ENCODE data around the gene ZNF628. TPM values are rescaled to one million over a fixed set of nuclear protein-coding genes. Genes with fewer than 3 reads are reported as not detected.

ZNF628 gene
- total RNA-seq, 4 donors from 2014 or later: 5.1 to 16.6 (median 11.9) TPM

DNA sequence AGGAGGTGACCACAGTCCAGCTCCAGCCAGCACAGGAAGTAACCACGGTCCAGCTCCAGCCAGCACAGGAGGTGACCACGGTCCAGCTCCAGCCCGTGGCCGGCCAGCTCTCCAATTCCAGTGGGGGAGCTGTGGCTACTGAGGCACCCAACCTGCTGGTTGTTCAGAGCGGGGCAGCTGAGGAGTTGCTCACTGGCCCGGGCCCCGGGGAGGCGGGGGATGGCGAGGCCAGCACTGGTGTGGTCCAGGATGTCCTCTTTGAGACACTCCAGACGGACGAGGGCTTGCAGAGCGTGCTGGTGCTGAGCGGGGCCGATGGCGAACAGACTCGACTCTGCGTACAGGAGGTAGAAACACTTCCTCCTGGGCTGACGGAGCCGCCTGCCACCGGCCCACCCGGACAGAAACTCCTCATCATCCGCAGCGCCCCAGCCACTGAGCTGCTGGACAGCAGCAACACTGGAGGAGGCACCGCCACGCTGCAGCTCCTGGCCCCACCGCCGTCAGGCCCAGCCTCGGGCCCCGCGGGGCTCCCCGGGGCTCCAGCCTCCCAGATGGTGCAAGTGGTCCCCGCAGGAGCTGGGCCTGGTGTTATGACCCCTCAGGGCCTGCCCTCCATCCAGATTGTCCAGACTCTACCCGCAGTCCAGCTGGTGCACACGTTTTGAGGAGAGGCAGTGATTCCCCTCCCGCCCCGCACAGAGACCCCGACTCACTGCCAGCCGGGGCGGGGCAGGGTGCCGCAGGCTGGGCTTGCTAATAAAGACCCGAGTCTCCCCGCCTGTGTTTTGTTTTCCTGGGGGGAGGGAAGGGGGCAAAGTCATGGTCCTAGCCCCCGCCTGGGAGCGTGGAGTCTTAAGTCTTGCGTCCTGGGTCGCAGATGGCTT lies 7.5 kb downstream of the ZNF628 start:
- H3K27me3 ChIP-seq: no peaks in the 10 kb centered on the region
- no peaks in the 10 kb centered on the region for H3K9me3 ChIP-seq
- intact Hi-C loops (cut with DNase I): no loop called here
- peak overlapping the region; percentile 93 to 98 (median 96) for H3K27ac ChIP-seq (replicated peaks in 1 of 4)
- H3K36me3 ChIP-seq: peaks cover 18 to 33% (median 27%) of the 10 kb centered on the region in 4 donors
- 79% methylated on average over 21 of the region's 46 CpGs for WGBS
- peak overlapping the region; percentile 58 to 73 (median 66) for H3K4me3 ChIP-seq
- H3K4me1 ChIP-seq: peaks cover 54 to 63% (median 56%) of the 10 kb centered on the region in 4 donors
- DNase-seq (ENCODE audit: extremely low spot score): no peak
- TF ChIP-seq POLR2A (IDR thresholded peaks at IDR 0.05; ENCODE audit: low read depth) (no peak), EP300 (IDR thresholded peaks at IDR 0.05) (no peak)
- TF ChIP-seq, protein P1, sequence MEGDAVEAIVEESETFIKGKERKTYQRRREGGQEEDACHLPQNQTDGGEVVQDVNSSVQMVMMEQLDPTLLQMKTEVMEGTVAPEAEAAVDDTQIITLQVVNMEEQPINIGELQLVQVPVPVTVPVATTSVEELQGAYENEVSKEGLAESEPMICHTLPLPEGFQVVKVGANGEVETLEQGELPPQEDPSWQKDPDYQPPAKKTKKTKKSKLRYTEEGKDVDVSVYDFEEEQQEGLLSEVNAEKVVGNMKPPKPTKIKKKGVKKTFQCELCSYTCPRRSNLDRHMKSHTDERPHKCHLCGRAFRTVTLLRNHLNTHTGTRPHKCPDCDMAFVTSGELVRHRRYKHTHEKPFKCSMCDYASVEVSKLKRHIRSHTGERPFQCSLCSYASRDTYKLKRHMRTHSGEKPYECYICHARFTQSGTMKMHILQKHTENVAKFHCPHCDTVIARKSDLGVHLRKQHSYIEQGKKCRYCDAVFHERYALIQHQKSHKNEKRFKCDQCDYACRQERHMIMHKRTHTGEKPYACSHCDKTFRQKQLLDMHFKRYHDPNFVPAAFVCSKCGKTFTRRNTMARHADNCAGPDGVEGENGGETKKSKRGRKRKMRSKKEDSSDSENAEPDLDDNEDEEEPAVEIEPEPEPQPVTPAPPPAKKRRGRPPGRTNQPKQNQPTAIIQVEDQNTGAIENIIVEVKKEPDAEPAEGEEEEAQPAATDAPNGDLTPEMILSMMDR (IDR thresholded peaks at IDR 0.05): no peak

DNA sequence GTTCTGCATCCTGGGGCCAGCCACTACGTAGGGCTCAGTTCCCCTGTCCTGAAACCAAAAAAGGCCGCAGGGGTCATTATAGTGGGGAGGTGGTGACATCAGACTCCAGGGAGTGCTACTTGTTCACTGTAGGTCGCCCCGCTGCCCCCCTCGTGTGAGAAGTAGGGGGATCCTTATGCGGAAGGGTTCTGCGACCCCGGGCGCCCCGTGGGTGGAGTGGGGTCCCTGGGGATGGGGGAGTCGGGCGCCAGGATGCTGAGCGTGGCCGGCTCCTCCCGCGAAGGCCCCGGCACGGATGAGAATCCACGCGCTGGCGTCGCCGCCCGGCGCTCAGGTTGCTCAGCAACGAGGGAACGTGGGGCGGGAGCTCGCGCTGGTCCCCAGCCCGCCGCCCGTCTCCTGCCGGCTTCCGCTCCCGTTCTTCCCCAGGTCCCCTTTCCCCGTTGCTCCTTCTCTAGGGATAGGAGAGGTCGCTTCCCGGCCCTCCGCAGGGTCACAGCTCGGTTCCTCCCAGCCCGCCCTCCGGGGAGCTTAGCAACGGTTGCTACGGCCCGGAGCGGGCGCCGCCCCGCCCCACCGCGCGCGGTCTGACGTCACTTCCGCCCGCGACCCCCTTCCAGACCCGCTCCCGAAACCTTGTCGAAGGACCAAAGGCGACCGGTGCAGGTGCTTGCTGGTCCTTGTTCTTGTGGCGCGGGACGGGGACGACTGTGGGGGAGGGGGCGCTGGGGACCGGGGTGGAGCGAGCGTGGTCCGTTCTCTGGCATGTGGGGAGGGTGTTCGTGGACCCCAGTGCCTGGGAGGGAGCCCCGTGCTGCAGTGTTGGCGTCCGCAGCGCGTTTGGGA lies 8.4 kb downstream of the ZNF628 start, which contains the start of gene NAT14:
Gene NAT14 (plus strand): TSS at position 596 of the 846 bp plus-strand sequence. CDS start 521 bp downstream, outside the sequence.
- peaks cover 18 to 33% (median 27%) of the 10 kb centered on the region in 4 donors for H3K36me3 ChIP-seq
- H3K27me3 ChIP-seq: no peaks in the 10 kb centered on the region
- intact Hi-C loops (cut with DNase I): no loop called here
- TF ChIP-seq EP300 (IDR thresholded peaks at IDR 0.05) (no peak), POLR2AphosphoS5 (IDR thresholded peaks at IDR 0.05) (peak in 1 of 2 donors; percentile 64)
- no peaks in the 10 kb centered on the region for H3K9me3 ChIP-seq
- DNase-seq (ENCODE audit: extremely low spot score): no peak
- under 1% methylated on average over 36 of the region's 78 CpGs for WGBS
- peak within 1 kb of the TSS; percentile 58 to 73 (median 66) for H3K4me3 ChIP-seq
- H3K27ac ChIP-seq (replicated peaks in 1 of 4): peak within 1 kb of the TSS; percentile 93 to 98 (median 96)
- peaks cover 50 to 69% (median 65%) of the 10 kb centered on the region in 4 donors for H3K4me1 ChIP-seq

DNA sequence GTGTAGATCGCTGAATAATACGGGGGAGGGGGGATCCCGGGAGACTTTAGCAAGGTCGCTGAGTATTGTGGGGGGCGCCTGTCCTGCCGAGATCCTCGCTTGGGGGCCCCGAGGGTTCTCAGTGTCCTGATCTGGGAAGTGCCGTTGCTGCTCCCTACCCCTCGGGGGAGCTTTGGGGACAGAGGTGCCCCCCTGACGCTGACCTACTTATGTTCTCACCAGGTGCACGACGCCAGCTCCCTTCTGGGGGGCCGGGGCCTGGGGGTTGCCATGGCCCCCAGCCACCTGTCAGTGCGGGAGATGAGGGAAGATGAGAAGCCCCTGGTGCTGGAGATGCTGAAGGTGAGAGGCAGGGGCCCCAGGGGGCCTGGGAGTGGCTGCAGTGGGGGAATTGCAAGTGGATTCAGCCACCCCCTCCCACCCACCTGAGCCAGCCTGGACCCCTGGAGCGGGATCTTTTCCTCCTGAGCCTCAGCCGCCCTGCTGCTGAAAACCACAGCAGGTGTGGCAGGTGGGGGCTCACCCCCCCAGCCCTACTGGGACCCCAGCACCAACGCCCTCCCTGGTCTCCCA lies 9.1 kb downstream of the ZNF628 start:
- DNase-seq (ENCODE audit: extremely low spot score): no peak
- WGBS: 28% methylated on average over 15 of the region's 18 CpGs
- H3K4me1 ChIP-seq: peaks cover 50 to 76% (median 72%) of the 10 kb centered on the region in 4 donors
- no peaks in the 10 kb centered on the region for H3K9me3 ChIP-seq
- no peaks in the 10 kb centered on the region for H3K27me3 ChIP-seq
- peak overlapping the region; percentile 58 to 73 (median 66) for H3K4me3 ChIP-seq
- TF ChIP-seq EP300 (IDR thresholded peaks at IDR 0.05): no peak
- TF ChIP-seq, protein P1 (IDR thresholded peaks at IDR 0.05): no peak
- no peak for TF ChIP-seq POLR2A (IDR thresholded peaks at IDR 0.05; ENCODE audit: low read depth)
- TF ChIP-seq POLR2AphosphoS5 (IDR thresholded peaks at IDR 0.05): no peak
- intact Hi-C loops (cut with DNase I): no loop called here
- peak overlapping the region; percentile 93 to 98 (median 96) for H3K27ac ChIP-seq (replicated peaks in 1 of 4)
- H3K36me3 ChIP-seq: peaks cover 18 to 33% (median 27%) of the 10 kb centered on the region in 4 donors

DNA sequence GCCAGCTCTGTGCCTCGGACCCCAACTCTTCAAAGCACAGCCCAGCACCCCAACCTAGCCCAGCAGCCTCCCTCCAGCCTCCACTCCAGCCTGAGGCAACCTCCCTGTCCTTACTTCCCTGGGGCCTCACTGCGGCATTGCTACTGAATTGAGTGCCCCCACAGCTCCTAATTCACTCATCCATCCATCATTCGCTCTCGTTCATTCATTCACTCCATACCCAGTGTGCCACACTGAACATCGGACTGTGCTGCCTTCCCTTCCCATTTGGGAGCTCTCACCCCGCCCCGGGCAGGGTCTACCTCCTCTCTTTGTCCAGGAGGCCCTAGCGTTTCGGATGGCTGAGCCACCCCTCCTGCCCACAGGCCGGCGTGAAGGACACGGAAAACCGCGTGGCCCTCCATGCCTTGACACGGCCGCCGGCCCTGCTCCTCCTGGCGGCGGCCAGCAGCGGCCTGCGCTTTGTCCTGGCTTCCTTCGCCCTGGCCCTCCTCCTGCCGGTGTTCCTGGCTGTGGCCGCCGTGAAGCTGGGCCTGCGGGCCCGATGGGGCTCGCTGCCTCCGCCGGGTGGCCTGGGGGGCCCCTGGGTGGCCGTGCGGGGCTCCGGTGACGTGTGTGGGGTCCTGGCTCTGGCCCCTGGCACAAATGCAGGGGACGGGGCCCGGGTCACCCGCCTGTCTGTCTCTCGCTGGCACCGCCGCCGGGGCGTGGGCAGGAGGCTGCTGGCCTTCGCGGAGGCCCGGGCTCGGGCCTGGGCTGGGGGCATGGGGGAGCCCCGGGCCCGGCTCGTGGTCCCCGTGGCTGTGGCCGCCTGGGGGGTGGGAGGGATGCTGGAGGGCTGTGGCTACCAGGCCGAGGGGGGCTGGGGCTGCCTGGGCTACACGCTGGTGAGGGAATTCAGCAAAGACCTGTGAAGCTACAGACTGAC lies 9.9 kb downstream of the ZNF628 start:
- Histone ChIP-seq H3K4me3 (peak overlapping the region; percentile 21 to 44 (median 30)), H3K27me3 (no peaks in the 10 kb centered on the region), H3K4me1 (peaks cover 53 to 84% (median 80%) of the 10 kb centered on the region in 4 donors), H3K27ac (replicated peaks in 1 of 4) (peak overlapping the region; percentile 93 to 98 (median 96)), H3K9me3 (no peaks in the 10 kb centered on the region), H3K36me3 (peaks cover 18 to 27% (median 21%) of the 10 kb centered on the region in 4 donors)
- intact Hi-C loops (cut with DNase I): no loop called here
- TF ChIP-seq POLR2AphosphoS5 (IDR thresholded peaks at IDR 0.05) (peak in 1 of 2 donors; percentile 13), POLR2A (IDR thresholded peaks at IDR 0.05; ENCODE audit: low read depth) (no peak)
- TF ChIP-seq, protein P1 (IDR thresholded peaks at IDR 0.05): peak in 2 of 3 experiments; percentile 15 to 48
- 56% methylated on average over 30 of the region's 53 CpGs for WGBS
- no peak for DNase-seq (ENCODE audit: extremely low spot score)
